ENCODE data around the gene CFAP299. TPM values are rescaled to one million over a fixed set of nuclear protein-coding genes. Genes with fewer than 3 reads are reported as not detected.

CFAP299 gene
- polyA plus RNA-seq, 4 donors, result 0.38 to 0.76 (median 0.55) TPM

DNA sequence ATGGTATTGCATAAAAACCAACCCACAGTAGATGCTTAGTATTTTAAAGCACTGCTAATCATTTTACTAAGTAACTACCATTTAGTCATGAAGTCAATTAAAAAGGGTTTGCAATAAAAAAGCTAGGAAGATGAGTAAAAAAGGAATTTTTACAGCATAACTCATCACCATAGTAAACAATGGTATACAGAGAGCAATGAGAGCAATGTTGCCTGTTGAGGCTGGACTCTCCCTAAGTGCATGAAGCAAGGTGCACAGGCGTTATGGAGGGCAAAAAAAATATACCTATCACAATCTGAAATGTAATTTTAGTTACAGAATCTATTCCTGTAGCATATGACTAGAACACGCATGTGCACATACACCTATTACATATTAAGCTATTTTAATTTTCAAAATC is 565.4 kb downstream of the CFAP299 start:
- DNase-seq (ENCODE audit: low read depth in 4 of 4, low spot score in 2 of 4), result no peak

DNA sequence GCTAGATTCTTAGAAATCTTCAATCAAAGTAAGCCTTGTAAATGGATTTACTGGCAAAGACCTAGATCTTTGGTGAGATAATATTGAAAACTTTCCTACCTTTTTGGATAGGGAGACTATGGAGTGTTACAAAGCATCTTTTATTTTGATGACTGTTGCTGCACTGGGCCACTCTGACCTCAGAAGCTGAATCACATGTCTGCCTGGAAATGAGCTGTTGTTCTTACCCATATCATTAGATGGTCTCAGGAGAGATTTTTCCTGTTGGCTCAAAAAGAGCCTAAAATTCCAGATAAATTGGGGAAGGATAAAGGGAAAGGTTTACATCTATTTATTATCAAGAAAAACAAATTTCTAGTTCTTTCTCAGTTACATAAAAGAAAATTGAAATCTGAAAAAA is 567.5 kb downstream of the CFAP299 start:
- no peak for DNase-seq (ENCODE audit: low read depth in 4 of 4, low spot score in 2 of 4)

DNA sequence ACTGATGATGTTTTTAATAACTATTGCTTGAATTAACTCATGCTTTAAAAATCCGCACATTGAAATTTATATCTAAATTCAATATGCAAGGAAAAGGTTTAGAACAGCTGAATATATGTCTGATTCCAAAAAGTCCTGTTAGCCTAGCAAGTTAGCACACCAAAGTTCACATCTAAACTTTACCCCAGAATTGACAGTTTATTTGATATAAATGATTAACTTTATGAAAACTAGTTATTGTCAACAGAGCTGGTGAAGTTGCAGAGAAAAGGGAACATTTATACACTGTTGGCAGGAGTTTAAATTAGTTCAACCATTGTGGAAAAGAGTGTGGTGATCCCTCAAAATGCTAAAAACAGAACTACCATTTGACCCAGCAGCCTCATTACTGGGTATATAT is 574.4 kb downstream of the CFAP299 start:
- no peak for DNase-seq (ENCODE audit: low read depth in 4 of 4, low spot score in 2 of 4)

- no peak for DNase-seq (ENCODE audit: low read depth in 4 of 4, low spot score in 2 of 4)
These were observed 575.9 kb downstream of the CFAP299 start for GRCh38 chr4:80911458-80911857.

GRCh38 chr4:80912350-80912749 is 576.8 kb downstream of the CFAP299 start:
- DNase-seq (ENCODE audit: low read depth in 4 of 4, low spot score in 2 of 4), result no peak

GRCh38 chr4:80913381-80913780 is 577.9 kb downstream of the CFAP299 start:
- DNase-seq (ENCODE audit: low read depth in 4 of 4, low spot score in 2 of 4), result no peak

- no peak for DNase-seq (ENCODE audit: low read depth in 4 of 4, low spot score in 2 of 4)
These were observed 581.2 kb downstream of the CFAP299 start for GRCh38 chr4:80916770-80917169.

DNA sequence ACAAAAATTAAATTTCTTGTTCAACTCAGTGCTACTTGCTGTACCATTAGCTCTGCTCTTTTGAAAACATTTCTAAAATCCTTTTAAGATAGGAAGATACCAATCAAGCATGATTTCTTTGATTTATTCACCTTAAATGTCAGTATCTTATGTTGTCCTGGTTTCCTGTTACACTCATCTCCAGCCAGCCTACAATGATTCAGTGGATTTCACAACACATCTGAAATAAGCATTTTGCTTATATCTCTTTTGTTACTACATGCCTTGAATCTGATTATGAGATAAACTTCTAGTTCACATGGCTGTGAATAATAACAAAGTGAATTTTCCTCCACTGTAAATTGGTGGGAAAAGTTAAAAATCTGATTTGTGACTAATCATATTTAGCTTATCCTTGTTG is 582.5 kb downstream of the CFAP299 start:
- no peak for DNase-seq (ENCODE audit: low read depth in 4 of 4, low spot score in 2 of 4)

DNA sequence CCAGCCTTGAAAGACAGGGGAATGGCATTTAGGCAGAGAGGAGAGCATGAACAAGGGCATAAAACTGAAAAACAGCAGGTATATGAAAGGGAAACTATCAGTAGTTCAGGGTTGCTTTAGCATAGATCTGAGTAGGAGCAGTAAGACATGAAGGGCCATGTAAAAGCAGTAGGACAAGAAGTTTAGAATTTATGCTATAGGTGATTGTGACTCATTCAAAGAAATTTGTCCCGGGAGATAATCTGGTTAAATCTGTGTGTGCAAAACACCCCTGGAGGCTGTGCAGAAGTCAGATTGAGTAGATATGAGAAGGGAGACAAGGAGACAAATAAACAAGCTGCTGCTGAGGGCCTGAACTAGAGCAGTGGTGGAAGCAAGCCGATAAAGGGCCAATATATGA is 585.9 kb downstream of the CFAP299 start:
- no peak for DNase-seq (ENCODE audit: low read depth in 4 of 4, low spot score in 2 of 4)

DNA sequence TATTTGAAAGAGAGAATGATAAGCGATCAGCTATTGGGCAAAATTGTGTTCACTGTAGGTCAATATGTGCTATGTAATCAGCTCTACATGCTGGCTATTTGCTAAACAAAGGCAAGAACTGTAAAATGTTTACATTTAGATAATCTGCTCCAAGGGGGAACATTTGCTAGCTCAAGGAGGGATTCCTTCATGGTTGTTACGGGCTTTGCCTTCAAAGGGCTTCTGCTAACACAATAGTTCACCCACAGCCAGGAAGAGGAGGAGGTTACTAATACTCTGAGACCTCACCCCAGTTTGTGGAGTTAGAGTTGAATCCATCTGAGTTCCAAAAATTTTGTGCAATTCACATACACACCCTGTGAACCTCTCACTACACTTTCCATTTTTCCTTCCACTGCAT is 587.4 kb downstream of the CFAP299 start:
- no peak for DNase-seq (ENCODE audit: low read depth in 4 of 4, low spot score in 2 of 4)

DNA sequence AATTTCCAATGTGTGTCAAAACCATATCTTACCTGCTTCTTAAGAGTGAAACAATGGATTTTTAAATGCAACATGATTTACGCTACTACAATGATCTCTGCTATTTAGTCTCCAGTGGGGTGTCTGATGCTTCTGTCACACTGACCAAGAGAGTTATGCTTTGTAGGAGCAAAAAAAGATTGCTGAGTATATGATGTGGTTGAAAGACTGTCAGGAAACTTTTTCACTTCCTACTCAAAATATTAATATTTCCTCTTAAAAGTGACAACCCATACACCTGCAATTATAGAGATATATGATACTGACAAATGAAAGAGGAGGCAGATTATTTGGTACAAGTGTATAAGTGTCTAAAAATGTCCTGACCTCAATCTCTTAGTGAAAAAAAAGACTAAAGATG is 589.8 kb downstream of the CFAP299 start:
- no peak for DNase-seq (ENCODE audit: low read depth in 4 of 4, low spot score in 2 of 4)

- DNase-seq (ENCODE audit: low read depth in 4 of 4, low spot score in 2 of 4), result no peak
These were observed 590.9 kb downstream of the CFAP299 start for GRCh38 chr4:80926446-80926845.

DNA sequence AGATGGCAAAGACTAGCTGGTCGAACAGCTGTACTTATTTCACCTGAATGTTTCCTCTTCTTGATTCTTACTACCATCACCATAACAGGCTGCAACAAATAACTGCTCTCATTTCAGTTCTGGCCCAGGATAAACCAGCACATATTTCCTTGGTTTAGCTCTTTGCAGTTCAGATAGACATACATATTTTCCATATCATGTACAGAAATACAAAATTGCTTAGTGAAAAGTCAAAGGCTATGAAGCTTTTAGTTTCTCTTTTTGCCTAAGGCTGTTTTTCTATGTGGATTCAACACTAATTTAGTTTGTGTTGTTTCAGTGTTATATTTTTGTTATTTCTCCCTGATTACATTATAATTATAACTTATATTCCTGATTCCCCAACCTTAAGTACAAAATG is 591.4 kb downstream of the CFAP299 start:
- no peak for DNase-seq (ENCODE audit: low read depth in 4 of 4, low spot score in 2 of 4)

GRCh38 chr4:80927420-80927819 is 591.9 kb downstream of the CFAP299 start:
- no peak for DNase-seq (ENCODE audit: low read depth in 4 of 4, low spot score in 2 of 4)

- DNase-seq (ENCODE audit: low read depth in 4 of 4, low spot score in 2 of 4), result no peak
These were observed 596.1 kb downstream of the CFAP299 start for GRCh38 chr4:80931631-80932081.

DNA sequence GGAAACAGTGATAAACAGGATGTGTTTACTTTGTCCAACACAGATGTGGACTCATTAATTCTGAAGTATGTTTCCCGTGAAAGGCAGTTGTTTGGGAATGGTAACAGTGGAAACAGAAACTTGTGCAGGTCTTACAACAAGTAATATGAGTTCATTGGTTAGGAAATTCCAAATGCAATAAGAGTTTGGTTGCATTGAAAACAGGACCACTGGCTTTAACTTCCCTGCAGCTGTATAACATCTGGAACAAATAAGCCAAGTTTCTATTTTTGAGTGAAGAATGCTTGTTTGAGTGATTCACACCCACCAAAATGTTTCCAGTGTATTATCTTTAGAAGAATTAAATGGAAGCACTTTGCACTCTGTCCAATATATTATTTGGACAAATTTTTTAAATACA is 612.6 kb downstream of the CFAP299 start:
- no peak for DNase-seq (ENCODE audit: low read depth in 4 of 4, low spot score in 2 of 4)

- DNase-seq (ENCODE audit: low read depth in 4 of 4, low spot score in 2 of 4), result no peak
These were observed 613.5 kb downstream of the CFAP299 start for GRCh38 chr4:80948995-80949394.

GRCh38 chr4:80956421-80956820 is 620.9 kb downstream of the CFAP299 start:
- DNase-seq (ENCODE audit: low read depth in 4 of 4, low spot score in 2 of 4), result no peak

DNA sequence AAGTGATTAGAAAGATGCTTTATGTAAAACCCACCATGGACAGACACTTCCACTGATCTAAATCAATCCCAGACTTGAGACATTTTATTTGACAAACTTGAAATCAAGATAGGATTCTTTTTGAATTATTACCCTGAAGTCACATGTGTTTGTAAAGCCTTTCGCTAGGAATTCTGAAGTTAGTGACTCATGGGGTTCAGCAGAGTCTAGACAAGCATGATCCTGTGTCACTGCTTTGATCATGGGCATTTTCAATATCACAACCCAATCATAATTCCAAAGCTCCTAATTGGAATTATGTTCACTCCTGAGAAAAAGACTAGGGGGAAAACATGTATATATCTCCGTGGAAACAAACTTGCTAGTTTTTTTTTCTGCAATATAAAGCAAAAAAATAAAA is 627.5 kb downstream of the CFAP299 start:
- no peak for DNase-seq (ENCODE audit: low read depth in 4 of 4, low spot score in 2 of 4)

DNA sequence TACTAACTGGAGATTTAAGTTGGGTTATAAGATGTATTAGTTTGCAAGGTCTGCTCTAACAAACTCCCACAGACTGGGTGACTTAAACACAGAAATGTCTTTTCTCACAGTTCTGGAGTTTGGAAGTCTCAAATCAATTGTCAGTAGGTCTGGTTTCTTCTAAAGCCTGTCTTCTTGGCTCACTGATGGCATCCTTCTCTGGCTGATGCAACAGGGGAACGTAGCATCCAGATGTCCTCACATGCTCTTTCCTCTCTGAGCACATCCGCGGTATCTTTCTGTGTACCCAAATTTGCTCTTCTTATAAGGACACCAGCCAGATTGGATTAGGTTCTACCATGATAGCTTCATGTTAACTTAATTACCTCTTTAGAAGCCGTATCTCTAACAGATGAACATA is 631.8 kb downstream of the CFAP299 start:
- DNase-seq (ENCODE audit: low read depth in 4 of 4, low spot score in 2 of 4), result no peak

- no peak for DNase-seq (ENCODE audit: low read depth in 4 of 4, low spot score in 2 of 4)
These were observed 644.7 kb downstream of the CFAP299 start for GRCh38 chr4:80980239-80980638.

DNA sequence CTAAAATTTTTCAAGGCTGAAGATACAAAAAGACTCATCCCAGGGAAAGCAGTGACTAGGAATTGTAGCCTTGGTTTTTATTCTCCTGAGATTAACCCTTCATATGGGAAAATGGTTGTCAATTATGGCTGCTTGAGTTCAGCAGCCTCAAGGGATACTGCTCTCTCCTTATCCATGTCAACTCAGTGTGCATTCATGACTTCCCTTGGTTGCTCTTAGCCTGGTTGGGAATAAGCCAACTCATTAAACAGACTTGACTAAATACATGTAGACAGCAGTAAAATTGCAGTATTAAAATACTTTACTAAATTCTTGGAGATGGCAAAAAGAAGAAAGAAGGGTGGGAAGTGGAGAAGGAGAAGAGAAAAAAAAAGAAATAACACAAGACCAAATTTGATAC is 650.5 kb downstream of the CFAP299 start:
- no peak for DNase-seq (ENCODE audit: low read depth in 4 of 4, low spot score in 2 of 4)

DNA sequence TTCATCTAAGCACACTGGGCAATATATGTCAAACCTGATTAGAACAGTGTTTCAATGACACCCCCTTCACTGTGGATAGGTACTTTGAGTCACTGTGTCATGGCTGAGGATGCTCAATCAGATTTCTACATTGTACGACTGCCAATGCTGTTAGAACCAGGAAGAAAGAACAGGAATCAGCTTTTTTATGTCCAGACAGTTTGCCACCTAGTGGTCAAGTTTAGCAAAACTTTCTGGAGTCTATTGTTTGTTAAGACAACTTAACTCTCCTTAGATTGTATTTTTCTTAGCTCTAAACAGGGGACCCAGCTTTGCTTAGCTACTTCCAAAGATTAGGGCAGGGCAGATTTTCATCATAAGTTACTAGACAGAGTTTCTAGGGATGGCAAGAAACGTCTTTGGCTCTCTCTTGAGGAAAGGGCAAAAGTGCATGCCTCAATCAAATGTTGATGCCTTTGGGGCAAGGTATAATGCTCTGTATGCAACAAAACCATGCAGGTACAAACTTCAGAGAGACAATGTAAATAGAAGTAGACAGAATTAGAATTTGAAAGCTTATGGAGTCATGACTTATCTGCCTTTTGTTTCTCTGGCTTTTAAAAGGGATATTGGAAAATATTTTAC is 654.5 kb downstream of the CFAP299 start:
- DNase-seq (ENCODE audit: low read depth in 4 of 4, low spot score in 2 of 4), result peak; percentile 21 to 59 (median 32)

All from left renal cortex interstitium (tissue), 4 donors.